Measurements from ENCODE around the gene ELK4. TPM values are rescaled to one million over a fixed set of nuclear protein-coding genes. Genes with fewer than 3 reads are reported as not detected.

ELK4 gene
- total RNA-seq, 1 donor from 2014 or later: 57.1 TPM

DNA sequence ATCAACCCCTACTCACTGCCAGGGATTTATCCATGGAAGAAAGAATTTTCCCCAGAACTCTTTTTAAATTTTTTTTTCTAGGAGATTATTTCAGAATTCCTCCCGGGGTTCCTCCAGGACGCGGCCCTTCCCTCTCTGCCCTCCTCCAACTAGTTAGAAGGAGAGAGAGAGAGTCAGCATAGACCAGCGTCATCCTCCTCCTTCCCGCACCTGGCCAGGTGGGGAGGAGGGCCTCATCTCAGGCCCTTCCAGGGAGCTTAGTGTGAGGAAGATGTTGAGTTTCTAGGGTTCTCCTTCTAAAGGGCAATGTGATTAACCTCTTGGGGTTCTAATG is 63.7 kb downstream of the ELK4 start:
- no peaks in the 10 kb centered on the region for H3K36me3 Mint-ChIP-seq (ENCODE audit: low read depth, unreplicated experiment)

GRCh38 chr1:205567716-205568115 is 64.1 kb downstream of the ELK4 start:
- no peaks in the 10 kb centered on the region for H3K9me3 Mint-ChIP-seq (ENCODE audit: unreplicated experiment)
- no peak for DNase-seq (ENCODE audit: low spot score)
- no peaks in the 10 kb centered on the region for H3K36me3 Mint-ChIP-seq (ENCODE audit: low read depth, unreplicated experiment)
- no peak for TF ChIP-seq CTCF (IDR thresholded peaks at IDR 0.05; ENCODE audit: unreplicated experiment)
- no peak overlapping the region for H3K27ac Mint-ChIP-seq (ENCODE audit: unreplicated experiment)
- H3K27me3 Mint-ChIP-seq (ENCODE audit: unreplicated experiment): peaks cover 22% of the 10 kb centered on the region
- H3K4me3 Mint-ChIP-seq (ENCODE audit: unreplicated experiment): no peak overlapping the region
- peaks cover 8% of the 10 kb centered on the region for H3K4me1 Mint-ChIP-seq (ENCODE audit: unreplicated experiment)

More for the DNA sequence above, 63.7 kb downstream of the ELK4 start:
- no peak for DNase-seq (ENCODE audit: low spot score)
- no peak for TF ChIP-seq CTCF (IDR thresholded peaks at IDR 0.05; ENCODE audit: unreplicated experiment)
- H3K4me1 Mint-ChIP-seq (ENCODE audit: unreplicated experiment): peaks cover 8% of the 10 kb centered on the region
- H3K27me3 Mint-ChIP-seq (ENCODE audit: unreplicated experiment): peaks cover 22% of the 10 kb centered on the region
- H3K27ac Mint-ChIP-seq (ENCODE audit: unreplicated experiment): no peak overlapping the region
- H3K4me3 Mint-ChIP-seq (ENCODE audit: unreplicated experiment): no peak overlapping the region
- no peaks in the 10 kb centered on the region for H3K9me3 Mint-ChIP-seq (ENCODE audit: unreplicated experiment)

DNA sequence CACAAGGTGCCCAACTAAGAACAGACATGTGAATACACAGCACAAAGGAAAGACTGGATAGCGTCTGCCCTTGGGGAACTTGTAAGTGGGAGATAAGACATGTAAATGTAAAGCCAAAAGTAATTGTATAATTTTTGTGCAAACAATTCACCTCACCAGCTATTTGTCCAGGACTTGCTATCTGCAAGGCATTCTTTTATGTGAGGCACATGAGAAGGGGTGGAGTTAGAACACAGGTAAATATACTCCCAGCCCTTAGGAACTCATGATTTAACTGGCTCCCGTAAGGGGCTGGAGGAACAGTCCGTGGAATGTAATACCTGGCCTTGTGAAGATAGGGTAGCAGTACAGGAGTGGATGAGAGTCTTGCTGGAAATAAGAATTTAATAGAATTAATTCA is 66.0 kb downstream of the ELK4 start:
- no peak for TF ChIP-seq CTCF (IDR thresholded peaks at IDR 0.05; ENCODE audit: unreplicated experiment)
- DNase-seq (ENCODE audit: low spot score): no peak
- Mint-ChIP-seq H3K9me3 (ENCODE audit: unreplicated experiment) (no peaks in the 10 kb centered on the region), H3K27me3 (ENCODE audit: unreplicated experiment) (peaks cover 10% of the 10 kb centered on the region), H3K27ac (ENCODE audit: unreplicated experiment) (no peak overlapping the region), H3K4me1 (ENCODE audit: unreplicated experiment) (peaks cover 3% of the 10 kb centered on the region), H3K36me3 (ENCODE audit: low read depth, unreplicated experiment) (no peaks in the 10 kb centered on the region), H3K4me3 (ENCODE audit: unreplicated experiment) (no peak overlapping the region)

DNA sequence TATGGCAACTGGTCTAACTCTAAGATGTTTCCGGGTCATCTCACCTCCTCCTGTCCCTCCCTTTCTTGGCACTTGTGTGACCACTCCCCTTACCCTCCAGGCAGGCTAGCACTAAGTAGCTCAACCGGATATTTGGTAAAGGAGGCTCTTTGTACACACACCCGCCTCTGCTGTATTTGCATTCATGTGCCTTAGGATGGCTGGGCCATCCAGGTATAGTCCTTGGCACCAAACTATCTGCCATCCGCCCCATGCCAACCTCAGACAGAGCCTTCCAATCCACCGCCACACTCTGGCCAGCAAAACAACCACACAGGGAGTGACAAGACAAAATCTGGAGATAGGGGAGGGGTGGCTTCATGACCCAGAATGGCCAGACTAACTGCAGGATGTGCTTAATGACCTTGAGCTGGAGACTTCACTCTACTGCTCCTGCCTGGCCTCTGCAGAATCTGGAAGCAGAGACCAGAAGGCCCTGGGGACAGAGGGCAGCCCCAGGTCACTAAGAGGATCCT is 67.8 kb downstream of the ELK4 start:
- Mint-ChIP-seq H3K4me3 (ENCODE audit: unreplicated experiment) (no peak overlapping the region), H3K4me1 (ENCODE audit: unreplicated experiment) (peaks cover 3% of the 10 kb centered on the region), H3K27ac (ENCODE audit: unreplicated experiment) (no peak overlapping the region), H3K9me3 (ENCODE audit: unreplicated experiment) (no peaks in the 10 kb centered on the region), H3K36me3 (ENCODE audit: low read depth, unreplicated experiment) (no peaks in the 10 kb centered on the region), H3K27me3 (ENCODE audit: unreplicated experiment) (peaks cover 8% of the 10 kb centered on the region)
- TF ChIP-seq CTCF (IDR thresholded peaks at IDR 0.05; ENCODE audit: unreplicated experiment): no peak
- DNase-seq (ENCODE audit: low spot score): no peak

- Mint-ChIP-seq H3K4me1 (ENCODE audit: unreplicated experiment) (no peaks in the 10 kb centered on the region), H3K27ac (ENCODE audit: unreplicated experiment) (no peak overlapping the region), H3K4me3 (ENCODE audit: unreplicated experiment) (no peak overlapping the region), H3K9me3 (ENCODE audit: unreplicated experiment) (no peaks in the 10 kb centered on the region), H3K36me3 (ENCODE audit: low read depth, unreplicated experiment) (no peaks in the 10 kb centered on the region), H3K27me3 (ENCODE audit: unreplicated experiment) (no peaks in the 10 kb centered on the region)
- no peak for DNase-seq (ENCODE audit: low spot score)
- no peak for TF ChIP-seq CTCF (IDR thresholded peaks at IDR 0.05; ENCODE audit: unreplicated experiment)
Observed at GRCh38 chr1:205561501-205562203, 70.2 kb downstream of the ELK4 start.

All from endothelial cell (in vitro differentiated cells).